ENCODE results near the gene TMEM39B.

DNA sequence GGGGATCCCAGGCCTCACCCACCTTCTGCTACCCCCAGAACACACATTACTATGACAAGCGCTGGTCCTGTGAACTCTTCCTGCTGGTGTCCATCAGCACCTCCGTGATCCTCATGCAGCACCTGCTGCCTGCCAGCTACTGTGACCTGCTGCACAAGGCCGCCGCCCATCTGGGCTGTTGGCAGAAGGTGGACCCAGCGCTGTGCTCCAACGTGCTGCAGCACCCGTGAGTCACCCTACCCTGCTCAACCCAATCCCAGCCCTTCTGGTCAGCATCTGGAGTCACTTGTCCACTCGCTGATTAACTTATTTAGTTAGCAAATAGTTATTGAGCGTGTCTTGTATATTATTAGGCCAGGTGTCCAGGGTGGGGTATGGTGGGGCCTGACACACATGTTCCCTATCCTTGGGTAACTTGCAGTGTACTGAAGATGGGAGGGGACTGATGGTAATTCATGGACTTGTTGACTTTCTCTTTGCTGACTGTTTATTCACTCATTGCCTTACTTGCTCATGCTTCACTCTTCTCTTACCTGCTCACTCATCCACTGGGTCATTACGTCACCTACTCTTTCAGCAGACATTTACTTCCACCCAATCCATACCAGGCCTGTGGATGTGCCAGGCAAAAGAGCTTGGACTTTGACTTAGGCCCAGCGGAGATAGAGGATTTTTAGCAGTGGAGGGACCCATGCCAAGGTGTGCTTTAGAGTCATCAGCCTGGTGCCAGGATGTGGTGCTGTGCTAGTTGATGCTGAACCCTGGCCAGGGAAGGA is 22.2 kb downstream of the TMEM39B start:
- TF ChIP-seq JUN (IDR thresholded peaks at IDR 0.05; ENCODE audit: borderline replicate concordance, insufficient read depth, insufficient read length, low read depth) (no peak), POLR2A (IDR thresholded peaks at IDR 0.05; ENCODE audit: low read depth, low read length) (no peak)
- TF ChIP-seq, protein P1, sequence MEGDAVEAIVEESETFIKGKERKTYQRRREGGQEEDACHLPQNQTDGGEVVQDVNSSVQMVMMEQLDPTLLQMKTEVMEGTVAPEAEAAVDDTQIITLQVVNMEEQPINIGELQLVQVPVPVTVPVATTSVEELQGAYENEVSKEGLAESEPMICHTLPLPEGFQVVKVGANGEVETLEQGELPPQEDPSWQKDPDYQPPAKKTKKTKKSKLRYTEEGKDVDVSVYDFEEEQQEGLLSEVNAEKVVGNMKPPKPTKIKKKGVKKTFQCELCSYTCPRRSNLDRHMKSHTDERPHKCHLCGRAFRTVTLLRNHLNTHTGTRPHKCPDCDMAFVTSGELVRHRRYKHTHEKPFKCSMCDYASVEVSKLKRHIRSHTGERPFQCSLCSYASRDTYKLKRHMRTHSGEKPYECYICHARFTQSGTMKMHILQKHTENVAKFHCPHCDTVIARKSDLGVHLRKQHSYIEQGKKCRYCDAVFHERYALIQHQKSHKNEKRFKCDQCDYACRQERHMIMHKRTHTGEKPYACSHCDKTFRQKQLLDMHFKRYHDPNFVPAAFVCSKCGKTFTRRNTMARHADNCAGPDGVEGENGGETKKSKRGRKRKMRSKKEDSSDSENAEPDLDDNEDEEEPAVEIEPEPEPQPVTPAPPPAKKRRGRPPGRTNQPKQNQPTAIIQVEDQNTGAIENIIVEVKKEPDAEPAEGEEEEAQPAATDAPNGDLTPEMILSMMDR (IDR thresholded peaks at IDR 0.05; ENCODE audit: extremely low read depth in 1 of 2, insufficient read depth in 1 of 2, low read depth in 1 of 2, low read length in 2 of 2), result no peak
- TF ChIP-seq, protein P2, sequence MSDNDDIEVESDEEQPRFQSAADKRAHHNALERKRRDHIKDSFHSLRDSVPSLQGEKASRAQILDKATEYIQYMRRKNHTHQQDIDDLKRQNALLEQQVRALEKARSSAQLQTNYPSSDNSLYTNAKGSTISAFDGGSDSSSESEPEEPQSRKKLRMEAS (IDR thresholded peaks at IDR 0.05; ENCODE audit: insufficient read depth, insufficient read length), result no peak
